DND-41 (cell line): ENCODE results near the gene LMO7.

Experiments
- CTCF ChIP-seq: IDR thresholded peaks from 2 replicates; pipeline ENCODE4 v1.5.1; 2012; ENCODE audit warnings: borderline replicate concordance, low read length, moderate library complexity, mild to moderate bottlenecking; ENCODE audit not compliant: poor library complexity, severe bottlenecking; ENCODE audit errors: extremely low read depth
- EZH2 ChIP-seq: IDR thresholded peaks from 3 replicates; pipeline ENCODE4 v1.6.1; 2012; ENCODE audit warnings: borderline replicate concordance, low read depth, mild to moderate bottlenecking, moderate library complexity, low read length, inconsistent platforms; ENCODE audit not compliant: severe bottlenecking

GRCh38 chr13:75679459-75679858 lies 43.3 kb downstream of the LMO7 start:
- TF ChIP-seq CTCF = no peak
- TF ChIP-seq EZH2 = no peak
